Cardiac muscle cell (in vitro differentiated cells and primary cell): ENCODE data around the gene MTMR6. TPM values are rescaled to one million over a fixed set of nuclear protein-coding genes. Genes with fewer than 3 reads are reported as not detected.
A peak's percentile ranks its signal among the peaks of the same experiment; 100 is the strongest.

Experiments used
- DNase-seq, 2 donors: peaks; one replicate each; pipeline versions ENCODE4 v3.0.0 to v3.0.0-alpha.2; 2010 to 2017; ENCODE audit warnings: low read depth in 1 of 2, low spot score in 1 of 2
- H3K27ac ChIP-seq: fragments of 200-600 bp; sonication (generic); 2 replicates; pipeline ENCODE4 v1.5.1; 2016
- H3K27me3 ChIP-seq: fragments of 200-600 bp; sonication (generic); 2 replicates; pipeline ENCODE4 v1.6.0; 2016; ENCODE audit warnings: control low read depth
- H3K36me3 ChIP-seq: fragments of 200-600 bp; sonication (generic); 2 replicates; pipeline ENCODE4 v1.5.1; 2016; ENCODE audit warnings: control low read depth
- H3K4me1 ChIP-seq: fragments of 200-600 bp; sonication (generic); 2 replicates; pipeline ENCODE4 v1.8.1; 2017; ENCODE audit warnings: low read depth, mild to moderate bottlenecking, mixed run types
- H3K4me3 ChIP-seq: fragments of 200-600 bp; sonication (generic); 2 replicates; pipeline ENCODE4 v1.5.1; 2016; ENCODE audit warnings: mild to moderate bottlenecking
- H3K9me3 ChIP-seq: fragments of 200-600 bp; sonication (generic); 2 replicates; pipeline ENCODE4 v1.5.1; 2017; ENCODE audit warnings: low read depth, mild to moderate bottlenecking, control low read depth
- polyA plus RNA-seq: library from polyadenylated mRNA; unstranded; fragments of >200 nt; fragmentation: Nextera tagmentation; extraction: Ambion mirVana; gene quantifications from 2 replicates; pipeline ENCODE4 v1.2.1, GENCODE V29; 2016
- total RNA-seq: library from RNA; depleted of rRNA; stranded (reverse); fragments of >200 nt; gene quantifications from 2 replicates; pipeline ENCODE4 v1.2.3, GENCODE V29; 2016
- TF ChIP-seq, protein P1 (sequence below): IDR thresholded peaks from 2 replicates; pipeline ENCODE4 v1.5.1; 2012; ENCODE audit warnings: low read depth, mild to moderate bottlenecking, low read length

Gene MTMR6
- total and polyA plus RNA-seq, 2 experiments from 2014 or later, result 7.8 to 12.0 TPM

DNA sequence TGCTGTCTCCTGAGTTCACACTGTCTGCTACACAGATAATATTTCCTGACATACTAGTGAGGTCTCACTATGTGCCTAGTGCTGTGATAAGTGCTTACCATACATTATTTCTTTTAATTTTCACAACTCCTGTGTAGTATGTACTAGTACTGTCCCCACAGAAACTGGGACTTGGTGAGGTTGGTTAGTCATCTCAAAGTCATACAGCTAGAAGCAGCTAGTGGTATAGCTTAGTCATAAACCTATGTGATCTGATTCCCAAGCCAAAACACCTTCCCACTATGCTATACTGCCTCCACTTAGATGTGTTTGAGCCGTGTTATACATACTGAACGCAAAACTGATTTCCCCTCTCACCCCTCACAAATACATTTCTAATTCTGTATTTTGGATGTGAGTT lies 10.5 kb downstream of the MTMR6 start:
- Histone ChIP-seq H3K4me1 (peaks cover 6% of the 10 kb centered on the region), H3K9me3 (no peaks in the 10 kb centered on the region), H3K27me3 (no peaks in the 10 kb centered on the region), H3K4me3 (no peak overlapping the region), H3K36me3 (peaks cover 3% of the 10 kb centered on the region), H3K27ac (no peak overlapping the region)
- DNase-seq, result no peak
- TF ChIP-seq, protein P1, sequence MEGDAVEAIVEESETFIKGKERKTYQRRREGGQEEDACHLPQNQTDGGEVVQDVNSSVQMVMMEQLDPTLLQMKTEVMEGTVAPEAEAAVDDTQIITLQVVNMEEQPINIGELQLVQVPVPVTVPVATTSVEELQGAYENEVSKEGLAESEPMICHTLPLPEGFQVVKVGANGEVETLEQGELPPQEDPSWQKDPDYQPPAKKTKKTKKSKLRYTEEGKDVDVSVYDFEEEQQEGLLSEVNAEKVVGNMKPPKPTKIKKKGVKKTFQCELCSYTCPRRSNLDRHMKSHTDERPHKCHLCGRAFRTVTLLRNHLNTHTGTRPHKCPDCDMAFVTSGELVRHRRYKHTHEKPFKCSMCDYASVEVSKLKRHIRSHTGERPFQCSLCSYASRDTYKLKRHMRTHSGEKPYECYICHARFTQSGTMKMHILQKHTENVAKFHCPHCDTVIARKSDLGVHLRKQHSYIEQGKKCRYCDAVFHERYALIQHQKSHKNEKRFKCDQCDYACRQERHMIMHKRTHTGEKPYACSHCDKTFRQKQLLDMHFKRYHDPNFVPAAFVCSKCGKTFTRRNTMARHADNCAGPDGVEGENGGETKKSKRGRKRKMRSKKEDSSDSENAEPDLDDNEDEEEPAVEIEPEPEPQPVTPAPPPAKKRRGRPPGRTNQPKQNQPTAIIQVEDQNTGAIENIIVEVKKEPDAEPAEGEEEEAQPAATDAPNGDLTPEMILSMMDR, result no peak

DNA sequence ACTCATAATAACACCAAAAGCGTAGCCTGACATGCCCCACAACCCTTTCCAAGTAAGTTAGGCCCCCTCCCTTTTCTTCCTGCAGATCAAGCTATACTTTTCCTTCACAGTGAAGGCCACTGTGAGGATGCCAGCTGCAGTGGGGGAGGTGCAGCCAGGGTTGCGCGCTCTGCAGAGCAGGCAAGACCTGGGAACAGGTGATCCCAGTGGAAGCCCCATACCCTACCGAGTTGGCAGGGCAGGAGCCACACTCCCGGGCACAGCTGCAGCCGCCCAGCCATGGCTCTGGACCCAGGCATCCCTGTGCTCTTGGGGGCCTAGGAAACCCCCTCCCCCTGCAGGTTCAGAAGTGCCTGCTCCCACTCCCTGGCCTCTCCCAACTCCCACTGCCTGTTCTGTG lies 18.7 kb downstream of the MTMR6 start:
- TF ChIP-seq, protein P1, result no peak
- peaks cover 11% of the 10 kb centered on the region for H3K36me3 ChIP-seq
- no peaks in the 10 kb centered on the region for H3K9me3 ChIP-seq
- no peak overlapping the region for H3K27ac ChIP-seq
- no peak overlapping the region for H3K4me3 ChIP-seq
- H3K27me3 ChIP-seq, result no peaks in the 10 kb centered on the region
- H3K4me1 ChIP-seq, result no peaks in the 10 kb centered on the region
- DNase-seq, result no peak

DNA sequence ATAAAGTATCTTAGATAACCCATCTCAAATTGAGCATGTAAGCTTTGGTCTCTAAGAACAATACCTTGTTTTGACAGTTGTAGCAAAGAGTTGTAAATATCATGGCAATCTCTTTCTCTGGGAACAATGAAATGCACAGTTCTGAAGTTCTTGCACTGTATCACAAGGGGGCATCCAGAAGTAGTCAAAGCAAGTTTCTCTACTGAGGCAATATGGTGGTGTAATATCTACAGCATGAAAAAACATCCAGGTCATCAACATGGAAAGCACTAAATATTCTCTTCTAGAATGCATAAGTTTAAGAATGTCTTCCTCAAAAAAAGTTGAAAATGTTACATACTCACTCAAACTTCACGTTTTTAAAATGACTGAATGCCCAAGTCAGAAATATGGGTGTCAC lies 19.6 kb downstream of the MTMR6 start:
- Histone ChIP-seq H3K27ac (no peak overlapping the region), H3K27me3 (no peaks in the 10 kb centered on the region), H3K36me3 (peaks cover 12% of the 10 kb centered on the region), H3K4me1 (no peaks in the 10 kb centered on the region), H3K9me3 (no peaks in the 10 kb centered on the region), H3K4me3 (no peak overlapping the region)
- peak in 1 of 2 donors; percentile 23 for DNase-seq
- TF ChIP-seq, protein P1, result peak; percentile 20

DNA sequence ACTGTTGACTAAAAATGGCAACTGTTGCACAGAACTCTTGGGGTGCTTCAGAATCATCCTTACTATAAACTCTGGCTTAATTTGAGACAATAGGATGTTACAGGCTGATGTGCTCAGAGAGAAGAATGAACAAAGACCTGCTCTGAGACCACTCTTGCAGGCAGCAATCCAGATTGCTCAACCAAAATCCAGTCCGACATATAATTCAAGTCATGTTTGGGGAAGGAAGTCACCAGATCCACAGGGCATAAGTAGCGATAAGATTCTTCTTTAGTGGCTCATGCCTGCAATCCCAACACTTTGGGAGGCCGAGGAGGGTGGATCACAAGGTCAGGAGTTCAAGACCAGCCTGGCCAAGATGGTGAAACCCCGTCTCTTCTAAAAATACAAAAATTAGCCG lies 20.6 kb downstream of the MTMR6 start:
- Histone ChIP-seq H3K9me3 (no peaks in the 10 kb centered on the region), H3K4me3 (no peak overlapping the region), H3K27me3 (no peaks in the 10 kb centered on the region), H3K36me3 (peaks cover 14% of the 10 kb centered on the region), H3K27ac (no peak overlapping the region), H3K4me1 (no peaks in the 10 kb centered on the region)
- peak in 1 of 2 donors; percentile 6 for DNase-seq
- TF ChIP-seq, protein P1, result no peak

DNA sequence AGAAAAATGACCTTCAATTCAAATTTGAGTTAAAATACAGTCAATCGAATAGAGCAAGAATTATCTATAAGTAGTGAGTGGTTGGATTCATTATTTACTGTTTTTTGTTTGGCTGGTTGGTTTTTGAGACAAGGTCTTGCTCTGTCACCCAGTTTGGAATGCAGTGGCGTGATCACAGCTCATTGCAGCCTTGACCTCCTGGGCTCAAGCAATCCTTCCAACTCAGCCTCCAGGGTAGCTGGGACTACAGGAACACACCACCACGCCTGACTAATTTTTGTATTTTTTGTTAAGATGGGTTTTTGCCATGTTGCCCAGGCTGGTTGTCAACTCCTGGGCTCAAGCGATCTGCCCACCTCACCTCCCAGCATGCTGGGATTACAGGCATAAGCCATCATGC lies 25.0 kb downstream of the MTMR6 start:
- Histone ChIP-seq H3K36me3 (peaks cover 22% of the 10 kb centered on the region), H3K4me3 (no peak overlapping the region), H3K9me3 (no peaks in the 10 kb centered on the region), H3K27ac (no peak overlapping the region), H3K27me3 (no peaks in the 10 kb centered on the region), H3K4me1 (no peaks in the 10 kb centered on the region)
- TF ChIP-seq, protein P1, result no peak
- DNase-seq, result no peak

DNA sequence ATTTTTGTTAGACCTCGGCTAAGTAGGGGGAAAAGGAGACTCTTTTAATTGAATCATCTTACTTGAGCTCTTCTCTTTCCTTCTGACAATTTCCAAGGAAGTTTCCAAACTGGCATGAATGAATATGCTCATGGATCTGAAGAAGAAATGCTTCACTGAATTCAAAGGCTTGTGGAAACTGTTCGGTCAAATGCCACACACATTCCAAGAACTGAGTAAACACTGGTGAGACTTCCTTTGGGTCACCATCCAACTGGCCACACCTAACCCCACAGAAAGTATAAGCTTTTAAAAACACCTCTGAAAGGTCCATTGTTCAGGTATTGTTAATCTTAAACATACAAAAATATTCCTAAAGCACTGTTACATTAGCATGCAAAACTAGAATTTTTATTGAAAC lies 33.6 kb downstream of the MTMR6 start:
- H3K9me3 ChIP-seq, result no peaks in the 10 kb centered on the region
- DNase-seq, result no peak
- H3K27ac ChIP-seq, result no peak overlapping the region
- H3K36me3 ChIP-seq, result peaks cover 43% of the 10 kb centered on the region
- no peak overlapping the region for H3K4me3 ChIP-seq
- TF ChIP-seq, protein P1, result no peak
- H3K27me3 ChIP-seq, result no peaks in the 10 kb centered on the region
- no peaks in the 10 kb centered on the region for H3K4me1 ChIP-seq
